Subcutaneous abdominal adipose tissue (tissue), 5 donors: ENCODE data around the gene PIEZO1.
A peak's percentile ranks its signal among the peaks of the same experiment; 100 is the strongest.

ENCODE experiments used
- H3K27ac ChIP-seq: one replicate; pipeline ENCODE4 v1.7.0; 2013; ENCODE audit warnings: low read depth, mild to moderate bottlenecking, inconsistent platforms, low read length, moderate library complexity
- H3K27me3 ChIP-seq, 5 donors: one replicate each; pipeline ENCODE4 v1.7.0; 2013; ENCODE audit warnings: low read length in 5 of 5, inconsistent platforms in 1 of 5; ENCODE audit not compliant: control insufficient read depth in 5 of 5, insufficient read depth in 4 of 5
- H3K36me3 ChIP-seq, 5 donors: one replicate each; pipeline ENCODE4 v1.7.0; 2013; ENCODE audit warnings: low read length in 5 of 5; ENCODE audit not compliant: control insufficient read depth in 5 of 5, insufficient read depth in 5 of 5
- H3K4me1 ChIP-seq, 5 donors: one replicate each; pipeline ENCODE4 v1.7.0; 2013; ENCODE audit warnings: low read length in 5 of 5, mild to moderate bottlenecking in 3 of 5, moderate library complexity in 1 of 5; ENCODE audit not compliant: control insufficient read depth in 5 of 5, insufficient read depth in 5 of 5
- H3K4me3 ChIP-seq, 5 donors: one replicate each; pipeline ENCODE4 v1.7.0; 2013; ENCODE audit warnings: low read length in 5 of 5, low read depth in 1 of 5
- H3K9ac ChIP-seq, 5 donors: one replicate each; pipeline ENCODE4 v1.7.0; 2013; ENCODE audit warnings: low read length in 5 of 5, mild to moderate bottlenecking in 4 of 5, moderate library complexity in 3 of 5
- H3K9me3 ChIP-seq, 5 donors: one replicate each; pipeline ENCODE4 v1.7.0; 2013; ENCODE audit warnings: low read length in 5 of 5; ENCODE audit not compliant: control insufficient read depth in 5 of 5
- donor health status: healthy.
- donor health status: healthy.
- donor health status: healthy.
- donor health status: healthy.
- donor health status: healthy.

The PIEZO1 gene

DNA sequence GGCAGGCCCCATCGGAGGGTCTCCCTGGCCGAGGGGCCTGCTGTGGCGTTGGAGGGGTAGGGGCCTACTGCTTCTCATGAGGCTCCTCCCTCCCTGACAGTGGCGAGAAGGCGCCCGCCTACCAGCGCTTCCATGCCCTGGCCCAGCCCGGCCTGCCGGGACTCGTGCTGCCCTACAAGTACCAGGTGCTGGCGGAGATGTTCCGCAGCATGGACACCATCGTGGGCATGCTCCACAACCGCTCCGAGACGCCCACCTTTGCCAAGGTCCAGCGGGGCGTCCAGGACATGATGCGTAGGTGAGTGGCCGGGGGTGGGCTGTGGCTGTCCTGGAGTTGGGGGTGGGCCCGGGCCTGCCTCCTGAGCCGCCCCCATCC lies 20.3 kb upstream of the PIEZO1 start:
- Histone ChIP-seq H3K4me3 (no peak overlapping the region), H3K9ac (no peak overlapping the region), H3K9me3 (no peaks in the 10 kb centered on the region), H3K27ac (no peak overlapping the region), H3K36me3 (peaks cover 0 to 24% (median 15%) of the 10 kb centered on the region in 5 donors), H3K4me1 (peaks cover under 1 to 40% (median 27%) of the 10 kb centered on the region in 5 donors), H3K27me3 (peaks cover 0 to 4% (median 4%) of the 10 kb centered on the region in 5 donors)

DNA sequence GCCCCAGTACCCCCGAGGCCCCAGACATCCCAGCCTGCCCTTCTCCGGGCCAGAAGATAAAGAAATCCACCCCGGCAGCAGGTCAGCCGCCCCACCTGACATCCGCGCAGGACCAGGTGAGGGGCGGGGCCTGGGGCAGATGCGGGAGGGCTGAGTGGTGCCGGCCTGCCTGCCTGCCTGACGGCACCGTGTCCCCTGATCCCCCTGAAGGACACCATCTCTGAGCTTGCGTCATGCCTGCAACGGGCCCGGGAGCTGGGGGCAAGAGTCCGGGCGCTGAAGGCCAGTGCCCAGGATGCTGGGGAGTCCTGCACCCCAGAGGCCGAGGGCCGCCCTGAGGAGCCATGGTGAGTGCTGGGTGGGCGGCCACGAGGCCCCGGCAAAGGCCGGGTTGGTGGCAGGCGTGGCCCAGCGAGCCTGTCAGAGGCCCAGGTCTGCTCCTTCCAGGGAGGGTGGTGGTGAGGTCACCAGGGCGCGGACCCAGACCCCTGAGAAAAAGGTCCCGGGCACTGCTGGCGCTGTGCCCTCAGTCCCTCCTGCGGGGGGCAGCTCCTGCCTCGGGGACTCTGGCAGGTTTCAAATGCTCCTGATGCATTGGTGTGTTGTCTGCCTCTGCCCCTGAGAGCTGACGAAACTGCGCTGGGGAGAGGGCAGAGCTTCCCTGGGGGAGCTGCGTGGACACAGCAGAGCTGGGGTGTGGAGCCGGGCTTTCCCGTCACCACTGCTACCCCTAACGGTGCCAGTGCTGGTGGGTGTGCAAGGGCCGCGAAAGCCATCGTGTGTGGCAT lies 19.7 kb upstream of the PIEZO1 start:
- peaks cover 0 to 34% (median 21%) of the 10 kb centered on the region in 5 donors for H3K4me1 ChIP-seq
- no peak overlapping the region for H3K9ac ChIP-seq
- H3K27ac ChIP-seq = no peak overlapping the region
- H3K27me3 ChIP-seq = peaks cover 0 to 4% (median 4%) of the 10 kb centered on the region in 5 donors
- no peak overlapping the region for H3K4me3 ChIP-seq
- no peaks in the 10 kb centered on the region for H3K9me3 ChIP-seq
- H3K36me3 ChIP-seq = peaks cover 0 to 19% (median 15%) of the 10 kb centered on the region in 5 donors

DNA sequence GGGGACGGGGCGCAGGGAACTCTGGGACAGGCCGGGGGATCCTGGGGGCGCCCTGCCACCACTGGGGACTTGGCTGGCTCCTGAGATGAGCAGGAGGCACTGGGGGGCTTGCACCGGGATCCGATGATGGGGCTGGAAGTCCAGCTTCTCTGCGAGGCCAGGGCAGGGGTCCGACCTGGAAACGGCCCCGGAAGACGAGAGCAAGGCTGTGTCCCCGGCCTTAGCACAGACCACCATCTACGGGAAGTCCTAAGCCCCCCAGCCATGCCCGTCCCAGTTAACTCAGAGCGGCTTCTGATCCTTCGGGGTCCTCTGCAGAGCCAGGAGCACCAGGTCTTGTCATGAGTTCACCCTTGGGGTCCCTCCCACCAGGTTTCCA lies 19.1 kb upstream of the PIEZO1 start:
- H3K4me1 ChIP-seq = peaks cover 0 to 28% (median 15%) of the 10 kb centered on the region in 5 donors
- peaks cover 0 to 14% (median 10%) of the 10 kb centered on the region in 5 donors for H3K36me3 ChIP-seq
- H3K27ac ChIP-seq = no peak overlapping the region
- no peaks in the 10 kb centered on the region for H3K9me3 ChIP-seq
- H3K4me3 ChIP-seq = no peak overlapping the region
- peaks cover 0 to 4% (median 4%) of the 10 kb centered on the region in 5 donors for H3K27me3 ChIP-seq
- H3K9ac ChIP-seq = no peak overlapping the region

DNA sequence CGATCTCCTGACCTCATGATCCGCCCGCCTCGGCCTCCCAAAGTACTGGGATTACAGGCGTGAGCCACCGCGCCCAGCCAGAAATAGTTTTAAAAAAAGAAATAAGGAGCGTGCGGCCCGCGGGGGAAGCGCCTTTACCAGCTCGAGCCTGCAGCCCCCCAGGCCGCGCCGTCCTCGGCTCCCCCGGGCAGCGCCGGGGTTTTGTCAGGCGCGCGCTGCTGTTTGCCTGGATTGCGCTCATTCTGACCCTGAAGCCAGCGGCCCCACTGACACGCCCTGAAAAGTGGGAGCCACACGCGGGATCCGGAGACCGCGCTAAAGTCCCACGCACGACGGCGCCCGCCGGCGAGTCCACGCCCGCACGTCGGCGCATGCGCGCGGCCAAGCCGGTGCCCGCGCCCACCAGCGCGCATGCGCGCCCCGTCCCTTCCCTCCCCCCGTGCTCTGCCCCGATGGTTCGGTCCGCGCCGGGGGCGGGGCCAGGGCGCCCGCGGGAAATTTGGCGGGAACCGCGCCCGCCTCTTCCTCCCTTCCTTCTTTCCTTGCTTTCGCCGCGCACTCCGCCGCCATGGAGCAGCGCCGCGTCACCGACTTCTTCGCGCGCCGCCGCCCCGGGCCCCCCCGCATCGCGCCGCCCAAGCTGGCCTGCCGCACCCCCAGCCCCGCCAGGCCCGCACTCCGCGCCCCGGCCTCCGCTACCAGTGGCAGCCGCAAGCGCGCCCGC lies 18.4 kb upstream of the PIEZO1 start, which contains the start of gene CDT1:
CDT1 (plus strand) TSS at position 526 of the 724 bp plus-strand sequence; CDS start at position 569, 43 bp downstream.
- peak within 1 kb of the TSS in 3 of 5 donors; percentile 61 to 71 (median 62) for H3K9ac ChIP-seq
- peaks cover 0 to 27% (median 15%) of the 10 kb centered on the region in 5 donors for H3K4me1 ChIP-seq
- H3K27ac ChIP-seq = peak within 1 kb of the TSS; percentile 30

DNA sequence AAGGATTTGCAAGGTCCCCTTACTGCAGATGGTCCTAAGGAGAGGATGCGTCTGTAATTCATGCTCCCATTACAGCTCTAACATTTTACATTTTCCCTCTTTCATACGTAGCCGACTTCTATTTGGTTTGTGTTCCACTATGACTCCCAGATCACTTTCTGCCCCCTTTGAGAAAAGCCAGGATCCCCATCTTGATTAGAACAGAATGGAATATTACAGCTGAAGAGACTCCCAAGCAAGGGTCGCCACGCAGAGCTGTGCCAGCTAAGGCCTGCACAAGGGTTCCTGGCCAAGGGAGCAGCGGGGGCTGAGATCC lies 15.2 kb upstream of the PIEZO1 start:
- Histone ChIP-seq H3K27me3 (peaks cover 0 to 6% (median 4%) of the 10 kb centered on the region in 5 donors), H3K9ac (no peak overlapping the region), H3K4me3 (no peak overlapping the region), H3K4me1 (peaks cover 0 to 27% (median 15%) of the 10 kb centered on the region in 5 donors), H3K36me3 (no peaks in the 10 kb centered on the region), H3K9me3 (no peaks in the 10 kb centered on the region), H3K27ac (no peak overlapping the region)

More for the DNA sequence above, 18.4 kb upstream of the PIEZO1 start, which contains the start of gene CDT1:
- Histone ChIP-seq H3K9me3 (no peaks in the 10 kb centered on the region), H3K4me3 (peak within 1 kb of the TSS in 4 of 5 donors; percentile 62 to 73 (median 65)), H3K36me3 (peaks cover 0 to 8% (median 6%) of the 10 kb centered on the region in 5 donors), H3K27me3 (peaks cover 0 to 4% (median 4%) of the 10 kb centered on the region in 5 donors)

DNA sequence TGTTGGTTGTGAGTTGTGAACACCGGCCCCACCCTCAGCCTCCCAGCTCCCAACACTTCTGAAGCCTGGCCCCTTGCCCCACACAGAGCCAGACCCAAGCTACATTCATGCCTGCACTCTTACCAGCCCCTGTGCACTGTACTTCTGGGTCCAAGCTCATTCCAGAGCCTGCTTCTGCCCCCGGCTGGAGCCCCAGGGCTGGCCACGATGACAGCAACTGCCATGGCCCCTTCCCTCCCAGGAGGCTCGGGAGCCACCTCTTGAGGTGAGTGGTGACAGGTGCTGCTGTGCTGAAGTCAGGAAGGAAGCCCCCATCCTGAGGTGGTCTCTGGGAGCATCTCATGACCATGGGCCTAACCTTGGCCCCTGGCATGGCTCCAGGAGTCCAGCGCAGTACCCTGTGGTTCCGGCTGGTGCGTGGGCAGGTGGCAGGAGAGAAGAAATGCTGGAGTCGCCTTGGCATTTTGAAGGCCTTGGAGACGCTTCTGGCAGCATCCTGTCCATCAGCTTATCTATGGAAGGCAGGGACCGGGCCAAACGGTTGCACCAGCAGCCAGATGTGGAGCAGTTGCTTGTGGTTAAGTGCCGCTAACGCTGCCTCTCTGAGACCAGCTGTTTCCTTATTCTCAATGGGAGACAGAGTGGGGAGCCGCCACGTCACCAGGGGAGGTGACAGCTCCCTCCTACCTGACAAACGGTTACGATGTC lies 14.7 kb upstream of the PIEZO1 start:
- Histone ChIP-seq H3K27ac (no peak overlapping the region), H3K36me3 (no peaks in the 10 kb centered on the region), H3K9ac (no peak overlapping the region), H3K4me3 (no peak overlapping the region), H3K4me1 (peaks cover 0 to 22% (median 15%) of the 10 kb centered on the region in 5 donors), H3K27me3 (peaks cover 0 to 7% (median 3%) of the 10 kb centered on the region in 5 donors), H3K9me3 (no peaks in the 10 kb centered on the region)

DNA sequence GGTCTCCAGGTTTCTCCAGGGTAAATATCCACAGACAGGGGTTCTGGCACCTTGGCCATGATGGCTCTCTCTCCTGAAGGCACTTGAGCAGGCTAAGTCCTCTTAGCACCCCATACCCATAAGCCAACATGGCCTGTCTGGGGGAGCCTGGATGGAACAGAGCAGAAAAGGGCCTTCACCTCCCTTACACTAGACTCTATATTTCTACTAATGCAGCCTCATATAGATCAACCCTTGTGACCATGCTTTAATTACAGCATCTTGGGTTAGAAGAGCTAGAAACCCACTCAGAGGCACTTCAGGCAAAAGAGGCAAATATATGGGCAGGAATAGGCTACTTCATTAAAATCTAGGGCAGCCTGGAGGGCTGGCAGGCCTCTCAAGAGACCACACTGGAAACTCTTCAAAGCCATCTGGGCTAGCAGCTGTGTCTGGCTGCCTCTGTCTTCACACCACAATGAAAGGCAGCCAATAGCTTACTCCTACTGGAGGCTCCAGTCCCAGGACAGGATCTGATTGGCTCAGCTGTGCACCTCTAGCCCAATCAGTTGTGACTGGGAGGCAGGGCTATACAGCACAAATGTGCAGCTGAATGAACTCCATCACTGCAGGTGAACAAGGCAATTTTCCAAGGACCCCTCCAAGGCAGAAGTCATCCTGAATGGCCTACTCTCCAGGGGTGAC lies 13.9 kb upstream of the PIEZO1 start:
- no peaks in the 10 kb centered on the region for H3K36me3 ChIP-seq
- no peak overlapping the region for H3K9ac ChIP-seq
- peaks cover 0 to 15% (median 8%) of the 10 kb centered on the region in 5 donors for H3K4me1 ChIP-seq
- no peak overlapping the region for H3K27ac ChIP-seq
- H3K9me3 ChIP-seq = no peaks in the 10 kb centered on the region
- peaks cover 0 to 3% (median under 1%) of the 10 kb centered on the region in 5 donors for H3K27me3 ChIP-seq
- H3K4me3 ChIP-seq = no peak overlapping the region

DNA sequence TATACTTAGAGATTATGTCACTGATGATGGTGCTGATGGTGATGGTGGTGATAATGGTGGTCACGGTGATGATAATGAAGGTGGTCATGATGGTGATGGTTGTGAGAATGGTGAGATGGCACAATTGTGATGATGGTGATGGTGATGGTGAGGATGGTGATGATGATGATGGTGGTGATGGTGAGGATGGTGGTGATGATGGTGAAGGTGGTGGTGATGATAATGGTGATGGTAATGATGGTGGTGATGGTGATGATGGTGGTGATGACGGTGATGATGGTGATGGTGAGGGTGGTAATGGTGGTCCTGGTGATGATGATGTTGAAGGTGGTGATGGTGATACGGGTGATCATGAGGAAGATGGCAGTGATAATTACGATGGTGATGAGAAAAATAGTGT lies 13.1 kb upstream of the PIEZO1 start:
- no peak overlapping the region for H3K27ac ChIP-seq
- no peak overlapping the region for H3K9ac ChIP-seq
- peaks cover 4 to 11% (median 8%) of the 10 kb centered on the region in 5 donors for H3K27me3 ChIP-seq
- no peak overlapping the region for H3K4me3 ChIP-seq
- H3K9me3 ChIP-seq = no peaks in the 10 kb centered on the region
- no peaks in the 10 kb centered on the region for H3K36me3 ChIP-seq
- peaks cover 0 to 14% (median 8%) of the 10 kb centered on the region in 5 donors for H3K4me1 ChIP-seq

DNA sequence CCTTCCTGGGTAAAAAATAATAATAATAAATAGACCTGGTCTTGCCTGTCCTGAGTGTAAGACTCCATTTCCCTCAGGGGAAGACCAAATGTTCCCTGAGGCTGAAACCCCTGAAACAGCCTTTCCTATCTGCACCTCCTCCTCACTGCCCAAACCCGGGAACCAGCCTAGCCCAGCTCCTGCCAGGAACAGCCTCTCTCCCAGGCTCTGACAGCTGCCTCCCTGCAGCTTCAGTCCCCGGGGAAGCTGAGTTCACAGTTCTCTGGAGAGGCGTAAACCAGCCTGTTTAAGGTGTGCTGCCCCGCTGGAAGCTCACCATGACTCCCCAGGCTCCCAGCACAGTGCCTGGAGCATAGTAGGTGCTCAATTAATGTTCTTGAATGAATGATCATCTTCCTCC lies 11.3 kb upstream of the PIEZO1 start:
- Histone ChIP-seq H3K4me1 (peaks cover 0 to 13% (median 0%) of the 10 kb centered on the region in 5 donors), H3K27me3 (peaks cover 14 to 28% (median 24%) of the 10 kb centered on the region in 5 donors), H3K36me3 (no peaks in the 10 kb centered on the region), H3K27ac (no peak overlapping the region), H3K9me3 (no peaks in the 10 kb centered on the region), H3K4me3 (no peak overlapping the region), H3K9ac (no peak overlapping the region)
